ENCODE measurements around the gene SLC34A1.

SLC34A1 gene

GRCh38 chr5:177393990-177394389 lies 9.8 kb downstream of the SLC34A1 start:
- Histone ChIP-seq H3K27ac (ENCODE audit: extremely low read depth, low read depth, low read length) (no peak overlapping the region), H3K4me1 (ENCODE audit: control insufficient read depth, insufficient read depth, low read length) (no peaks in the 10 kb centered on the region), H3K9me3 (ENCODE audit: control insufficient read depth, insufficient read depth, low read depth, low read length) (no peaks in the 10 kb centered on the region), H3K4me3 (ENCODE audit: low read depth, low read length) (no peak overlapping the region), H3K36me3 (ENCODE audit: control insufficient read depth in 2 of 2, insufficient read depth in 1 of 2, low read length in 2 of 2) (no peaks in the 10 kb centered on the region)
- CTCF ChIA-PET: interaction anchor here (0.6 to 6.8 kb wide), 6 partner anchors 10 to 282 kb away, joined by 3 to 88 read pairs (median 10); no protein-coding TSS in a partner anchor
- POLR2A ChIA-PET: interaction anchor here (4.4 kb wide), 1 partner anchor 9 kb away, joined by 20 read pairs; no protein-coding TSS in a partner anchor
- no peak for TF ChIP-seq ZFHX2 (tag by site-specific recombination; conservative IDR thresholded peaks at IDR 0.05)
- no peak for TF ChIP-seq ZNF248 (tag by site-specific recombination; IDR thresholded peaks at IDR 0.05)
- no peak for TF ChIP-seq MYNN (tag by site-specific recombination; IDR thresholded peaks at IDR 0.05; ENCODE audit: borderline replicate concordance)
- TF ChIP-seq ZNF398 (tag by site-specific recombination; IDR thresholded peaks at IDR 0.05): no peak
- no peak for TF ChIP-seq ZNF621 (tag by site-specific recombination; IDR thresholded peaks at IDR 0.05)
- no peak for TF ChIP-seq PRDM4 (tag by site-specific recombination; IDR thresholded peaks at IDR 0.05)
- TF ChIP-seq BCL11B (tag by site-specific recombination; IDR thresholded peaks at IDR 0.05; ENCODE audit: low read depth): no peak
- TF ChIP-seq ZIC2 (tag by site-specific recombination; IDR thresholded peaks at IDR 0.05): no peak
- no peak for TF ChIP-seq ZBTB10 (tag by site-specific recombination; IDR thresholded peaks at IDR 0.05)
- no peak for TF ChIP-seq ZNF791 (tag by site-specific recombination; IDR thresholded peaks at IDR 0.05)
- no peak for TF ChIP-seq RBAK (tag by site-specific recombination; IDR thresholded peaks at IDR 0.05)
- TF ChIP-seq ZEB2 (tag by site-specific recombination; IDR thresholded peaks at IDR 0.05): no peak
- no peak for TF ChIP-seq ZBTB26 (tag by site-specific recombination; optimal IDR thresholded peaks at IDR 0.05)
- no peak for TF ChIP-seq ZNF394 (tag by site-specific recombination; IDR thresholded peaks at IDR 0.05; ENCODE audit: borderline replicate concordance)
- TF ChIP-seq GFI1B (tag by site-specific recombination; IDR thresholded peaks at IDR 0.05): no peak
- no peak for TF ChIP-seq ZNF654 (tag by site-specific recombination; IDR thresholded peaks at IDR 0.05; ENCODE audit: low read depth)
- no peak for TF ChIP-seq ZNF785 (tag by site-specific recombination; IDR thresholded peaks at IDR 0.05)

GRCh38 chr5:177396078-177396477 lies 11.8 kb downstream of the SLC34A1 start:
- H3K27ac ChIP-seq (ENCODE audit: extremely low read depth, low read depth, low read length): no peak overlapping the region
- POLR2A ChIA-PET: no interaction called here
- CTCF ChIA-PET: interaction anchor here (0.6 kb wide), 1 partner anchor 94 kb away, joined by 5 read pairs; no protein-coding TSS in a partner anchor
- H3K36me3 ChIP-seq (ENCODE audit: control insufficient read depth in 2 of 2, insufficient read depth in 1 of 2, low read length in 2 of 2): no peaks in the 10 kb centered on the region
- H3K4me1 ChIP-seq (ENCODE audit: control insufficient read depth, insufficient read depth, low read length): no peaks in the 10 kb centered on the region
- TF ChIP-seq ZBTB10 (tag by site-specific recombination; IDR thresholded peaks at IDR 0.05) (no peak), IKZF3 (tag by site-specific recombination; IDR thresholded peaks at IDR 0.05) (0 out of 2 replicates have a peak, but pooled peaks have one; percentile 14), ZBTB6 (tag by site-specific recombination; IDR thresholded peaks at IDR 0.05) (no peak), ZNF623 (tag by site-specific recombination; IDR thresholded peaks at IDR 0.05) (no peak), GLIS1 (tag by site-specific recombination; IDR thresholded peaks at IDR 0.05) (peak; percentile 26; the same call in 1 of the 2 replicates), ZIC2 (tag by site-specific recombination; IDR thresholded peaks at IDR 0.05) (0 out of 2 replicates have a peak, but pooled peaks have one; percentile 23)
- H3K9me3 ChIP-seq (ENCODE audit: control insufficient read depth, insufficient read depth, low read depth, low read length): no peaks in the 10 kb centered on the region
- H3K4me3 ChIP-seq (ENCODE audit: low read depth, low read length): no peak overlapping the region

Data from HEK293 (cell line).